ENCODE measurements around the gene CCDC85C.

DNA sequence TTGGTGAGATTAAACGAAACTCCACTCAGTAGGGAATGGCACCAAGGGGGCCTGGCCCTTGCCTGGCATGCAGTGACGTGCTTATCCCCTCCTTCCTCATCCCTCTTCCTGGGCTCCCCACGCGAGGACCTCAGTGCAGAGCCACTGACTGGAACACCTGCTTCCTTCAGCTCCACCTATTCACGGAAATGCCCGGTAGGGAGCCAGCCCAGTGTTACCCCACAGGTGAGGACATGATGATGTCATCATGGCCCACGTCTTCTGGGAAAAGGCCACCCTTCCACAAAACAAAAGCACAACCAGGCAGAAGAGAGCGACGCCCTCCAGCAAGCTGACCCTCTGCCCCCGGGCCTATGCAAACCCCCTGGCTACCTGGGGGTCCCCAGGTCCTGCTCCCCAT, 42.1 kb downstream of the CCDC85C start:
- TF ChIP-seq, protein P1, sequence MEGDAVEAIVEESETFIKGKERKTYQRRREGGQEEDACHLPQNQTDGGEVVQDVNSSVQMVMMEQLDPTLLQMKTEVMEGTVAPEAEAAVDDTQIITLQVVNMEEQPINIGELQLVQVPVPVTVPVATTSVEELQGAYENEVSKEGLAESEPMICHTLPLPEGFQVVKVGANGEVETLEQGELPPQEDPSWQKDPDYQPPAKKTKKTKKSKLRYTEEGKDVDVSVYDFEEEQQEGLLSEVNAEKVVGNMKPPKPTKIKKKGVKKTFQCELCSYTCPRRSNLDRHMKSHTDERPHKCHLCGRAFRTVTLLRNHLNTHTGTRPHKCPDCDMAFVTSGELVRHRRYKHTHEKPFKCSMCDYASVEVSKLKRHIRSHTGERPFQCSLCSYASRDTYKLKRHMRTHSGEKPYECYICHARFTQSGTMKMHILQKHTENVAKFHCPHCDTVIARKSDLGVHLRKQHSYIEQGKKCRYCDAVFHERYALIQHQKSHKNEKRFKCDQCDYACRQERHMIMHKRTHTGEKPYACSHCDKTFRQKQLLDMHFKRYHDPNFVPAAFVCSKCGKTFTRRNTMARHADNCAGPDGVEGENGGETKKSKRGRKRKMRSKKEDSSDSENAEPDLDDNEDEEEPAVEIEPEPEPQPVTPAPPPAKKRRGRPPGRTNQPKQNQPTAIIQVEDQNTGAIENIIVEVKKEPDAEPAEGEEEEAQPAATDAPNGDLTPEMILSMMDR (conservative IDR thresholded peaks at IDR 0.05; ENCODE audit: low read depth, low read length) = no peak
- TF ChIP-seq CHD1 (IDR thresholded peaks at IDR 0.05; ENCODE audit: low read depth, low read length) (no peak), MAZ (IDR thresholded peaks at IDR 0.05; ENCODE audit: borderline replicate concordance, low read depth, low read length) (no peak), BHLHE40 (IDR thresholded peaks at IDR 0.05; ENCODE audit: low read depth, low read length) (no peak), POLR2A (IDR thresholded peaks at IDR 0.05; ENCODE audit: low read depth, low read length) (no peak), RCOR1 (IDR thresholded peaks at IDR 0.05; ENCODE audit: insufficient replicate concordance, low read length) (no peak), SMC3 (IDR thresholded peaks at IDR 0.05; ENCODE audit: low read depth, low read length) (no peak), FOS (IDR thresholded peaks at IDR 0.05; ENCODE audit: low read depth, low read length) (no peak), MAFK (IDR thresholded peaks at IDR 0.05; ENCODE audit: low read depth, low read length) (no peak)
- TF ChIP-seq, protein P2, sequence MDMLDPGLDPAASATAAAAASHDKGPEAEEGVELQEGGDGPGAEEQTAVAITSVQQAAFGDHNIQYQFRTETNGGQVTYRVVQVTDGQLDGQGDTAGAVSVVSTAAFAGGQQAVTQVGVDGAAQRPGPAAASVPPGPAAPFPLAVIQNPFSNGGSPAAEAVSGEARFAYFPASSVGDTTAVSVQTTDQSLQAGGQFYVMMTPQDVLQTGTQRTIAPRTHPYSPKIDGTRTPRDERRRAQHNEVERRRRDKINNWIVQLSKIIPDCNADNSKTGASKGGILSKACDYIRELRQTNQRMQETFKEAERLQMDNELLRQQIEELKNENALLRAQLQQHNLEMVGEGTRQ (IDR thresholded peaks at IDR 0.05; ENCODE audit: low read depth, low read length) = no peak
